ENCODE data around the gene RPH3AL.
"Not testable (repeated sequence)": the region's sequence is repeated elsewhere in the genome, so short reads cannot be mapped to it uniquely, and the experiment has no call there.

RPH3AL gene

GRCh38 chr17:282000-282911 lies 70.4 kb downstream of the RPH3AL start:
- no peak for DNase-seq (ENCODE audit: low read depth)

GRCh38 chr17:281365-281999 lies 71.1 kb downstream of the RPH3AL start:
- DNase-seq (ENCODE audit: low read depth): no peak

- no peak for DNase-seq (ENCODE audit: low read depth)
Observed at GRCh38 chr17:280901-281300, 71.7 kb downstream of the RPH3AL start.

- no peak for DNase-seq (ENCODE audit: low read depth)
Observed at GRCh38 chr17:280216-280615, 72.4 kb downstream of the RPH3AL start.

- no peak for DNase-seq (ENCODE audit: low read depth)
Observed at GRCh38 chr17:279776-280175, 72.8 kb downstream of the RPH3AL start.

- DNase-seq (ENCODE audit: low read depth): no peak
Observed at GRCh38 chr17:279331-279730, 73.3 kb downstream of the RPH3AL start.

GRCh38 chr17:278676-279059 lies 73.9 kb downstream of the RPH3AL start:
- DNase-seq (ENCODE audit: low read depth): no peak

- no peak for DNase-seq (ENCODE audit: low read depth)
Observed at GRCh38 chr17:278055-278675, 74.4 kb downstream of the RPH3AL start.

- no peak for DNase-seq (ENCODE audit: low read depth)
Observed at GRCh38 chr17:274902-275301, 77.7 kb downstream of the RPH3AL start.

- no peak for DNase-seq (ENCODE audit: low read depth)
Observed at GRCh38 chr17:273981-274832, 78.4 kb downstream of the RPH3AL start.

- not testable (repeated sequence) for DNase-seq (ENCODE audit: low read depth)
Observed at GRCh38 chr17:272856-273255, 79.8 kb downstream of the RPH3AL start.

GRCh38 chr17:271928-272623 lies 80.5 kb downstream of the RPH3AL start:
- not testable (repeated sequence) for DNase-seq (ENCODE audit: low read depth)

- DNase-seq (ENCODE audit: low read depth): peak; percentile 26
Observed at GRCh38 chr17:269616-270514, 82.7 kb downstream of the RPH3AL start.

GRCh38 chr17:266701-267667 lies 85.6 kb downstream of the RPH3AL start:
- no peak for DNase-seq (ENCODE audit: low read depth)

- DNase-seq (ENCODE audit: low read depth): no peak
Observed at GRCh38 chr17:266219-266618, 86.4 kb downstream of the RPH3AL start.

GRCh38 chr17:265718-266117 lies 86.9 kb downstream of the RPH3AL start:
- no peak for DNase-seq (ENCODE audit: low read depth)

GRCh38 chr17:263773-264172 lies 88.8 kb downstream of the RPH3AL start:
- DNase-seq (ENCODE audit: low read depth): no peak

- DNase-seq (ENCODE audit: low read depth): no peak
Observed at GRCh38 chr17:263271-263670, 89.3 kb downstream of the RPH3AL start.

- no peak for DNase-seq (ENCODE audit: low read depth)
Observed at GRCh38 chr17:261635-262034, 91.0 kb downstream of the RPH3AL start.
